ENCODE measurements around the gene GRID1.

The GRID1 gene

DNA sequence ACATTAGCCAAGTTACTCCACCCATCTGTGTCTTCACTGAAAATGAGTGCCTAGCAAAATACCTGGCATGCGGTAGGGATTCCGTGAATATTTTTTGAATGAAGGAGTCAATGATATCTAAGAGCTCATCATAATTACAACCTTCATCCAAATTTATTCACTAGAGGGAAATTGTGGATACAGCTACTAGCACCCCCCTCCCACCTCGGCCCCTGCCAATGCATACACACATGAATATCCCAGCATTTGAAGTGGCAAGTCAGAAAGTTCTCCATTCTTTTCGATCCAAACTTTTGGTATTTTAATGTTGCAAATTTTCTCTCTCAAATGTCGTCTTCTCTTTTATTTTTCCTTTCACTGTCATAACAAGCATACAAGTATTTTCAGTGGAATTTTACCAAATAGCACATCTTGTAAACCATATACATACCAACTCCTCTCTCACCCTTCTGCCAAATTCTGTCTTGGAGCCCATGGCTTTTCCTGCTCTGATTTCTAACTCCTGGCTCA lies 164.3 kb downstream of the GRID1 start:
- no peak for DNase-seq

DNA sequence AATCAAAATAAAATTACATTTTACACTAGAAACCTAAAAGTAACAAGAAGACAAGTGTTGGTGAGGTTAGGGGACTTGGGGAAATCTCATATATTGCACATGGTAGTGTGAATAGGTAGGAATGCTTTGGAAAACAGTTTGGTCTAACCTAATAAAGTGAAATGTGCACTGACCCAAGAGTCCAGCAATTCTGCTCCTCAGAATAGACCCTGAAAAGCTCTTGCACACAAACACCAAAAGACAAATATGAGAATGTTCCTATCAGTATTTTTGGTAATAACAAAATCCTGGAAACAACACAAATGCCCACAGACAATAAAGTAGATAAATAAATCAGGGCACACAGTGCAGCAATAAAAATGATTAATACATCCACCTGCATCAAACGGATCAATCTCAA lies 165.7 kb downstream of the GRID1 start:
- DNase-seq = no peak

DNA sequence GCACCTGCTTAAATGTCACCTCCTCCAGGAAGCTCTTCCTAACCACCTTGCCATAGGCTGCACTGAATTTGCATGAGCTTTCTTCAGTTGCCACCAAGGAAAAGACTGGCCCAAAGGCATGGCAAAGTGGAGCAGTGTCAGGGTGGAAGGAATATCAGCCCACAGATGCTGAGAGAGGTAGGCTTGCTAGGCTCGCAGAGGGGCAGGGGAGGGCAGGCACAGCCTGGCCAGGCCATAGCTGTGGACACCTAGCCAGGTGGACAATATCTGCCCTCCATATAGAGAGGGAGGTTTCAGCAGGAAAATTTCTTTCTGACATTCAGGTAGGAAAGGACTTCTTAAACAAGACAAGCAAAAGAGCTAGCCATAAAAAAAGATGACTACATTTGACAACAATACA lies 166.3 kb downstream of the GRID1 start:
- no peak for DNase-seq

DNA sequence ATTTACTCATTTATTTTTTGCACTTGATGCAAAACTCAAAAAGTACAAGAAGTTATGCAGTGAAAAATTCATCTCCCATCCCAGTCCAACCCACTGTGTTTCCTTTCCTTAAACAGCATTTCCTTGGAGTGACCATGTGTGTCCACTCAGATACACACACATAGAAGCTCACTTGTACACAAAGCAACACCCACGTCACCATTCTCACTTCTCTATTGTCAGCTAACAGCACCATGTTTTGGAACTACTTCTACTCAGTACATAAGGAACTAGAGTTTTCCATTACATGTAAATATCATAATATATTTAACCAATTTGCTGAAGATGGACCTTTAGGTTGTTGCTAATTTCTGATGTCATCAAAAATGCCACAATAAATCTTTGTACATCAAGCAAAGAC lies 167.6 kb downstream of the GRID1 start:
- no peak for DNase-seq

DNA sequence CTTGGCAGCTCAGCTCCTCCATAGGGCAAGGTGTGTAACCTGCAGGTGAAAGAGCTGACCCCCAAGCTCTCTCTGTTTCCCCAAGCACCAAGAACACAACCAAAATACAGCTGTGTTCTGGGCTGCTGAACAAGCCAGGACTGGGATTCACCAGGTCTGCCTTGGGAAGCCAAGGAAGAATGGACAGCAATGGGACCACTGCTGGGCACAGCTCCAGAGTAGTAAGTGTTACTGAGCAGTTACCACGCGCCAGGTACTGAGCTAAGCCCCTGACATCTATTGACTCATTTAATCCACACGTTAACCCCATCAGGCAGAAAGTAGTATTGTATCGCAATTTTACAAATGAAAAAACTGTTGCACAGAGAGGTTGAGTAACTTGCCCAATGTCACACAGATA lies 168.3 kb downstream of the GRID1 start:
- no peak for DNase-seq

DNA sequence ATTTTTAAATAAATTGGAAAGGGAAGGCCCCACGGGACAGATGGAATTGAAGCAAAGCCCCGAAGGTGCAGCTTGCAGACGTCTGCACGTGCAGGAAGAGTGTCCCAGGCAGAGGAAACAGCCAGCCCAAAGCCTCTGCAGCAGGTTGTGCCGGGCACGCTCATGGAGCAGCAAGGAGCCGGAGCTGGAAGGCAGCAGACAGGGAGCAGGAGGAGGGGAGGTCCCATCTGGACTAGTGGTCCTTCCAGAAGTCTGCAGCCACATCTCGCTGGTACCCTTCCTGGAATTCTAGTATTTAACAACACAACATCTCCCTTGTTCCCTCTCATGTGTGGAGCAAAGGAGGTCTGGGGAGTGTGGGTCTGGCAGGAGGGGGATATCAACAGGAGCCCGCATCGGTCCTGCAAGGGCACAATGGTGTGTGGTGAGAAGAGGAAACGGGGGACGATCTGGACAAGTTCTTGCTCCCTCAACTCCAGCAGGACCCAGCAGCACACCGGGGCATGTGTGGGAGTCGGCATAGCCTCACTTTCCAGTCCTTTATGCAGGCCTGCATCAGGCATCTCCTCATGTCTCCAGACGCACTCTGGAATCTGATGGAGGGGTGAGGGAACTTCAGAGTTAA lies 169.3 kb downstream of the GRID1 start:
- DNase-seq = no peak

DNA sequence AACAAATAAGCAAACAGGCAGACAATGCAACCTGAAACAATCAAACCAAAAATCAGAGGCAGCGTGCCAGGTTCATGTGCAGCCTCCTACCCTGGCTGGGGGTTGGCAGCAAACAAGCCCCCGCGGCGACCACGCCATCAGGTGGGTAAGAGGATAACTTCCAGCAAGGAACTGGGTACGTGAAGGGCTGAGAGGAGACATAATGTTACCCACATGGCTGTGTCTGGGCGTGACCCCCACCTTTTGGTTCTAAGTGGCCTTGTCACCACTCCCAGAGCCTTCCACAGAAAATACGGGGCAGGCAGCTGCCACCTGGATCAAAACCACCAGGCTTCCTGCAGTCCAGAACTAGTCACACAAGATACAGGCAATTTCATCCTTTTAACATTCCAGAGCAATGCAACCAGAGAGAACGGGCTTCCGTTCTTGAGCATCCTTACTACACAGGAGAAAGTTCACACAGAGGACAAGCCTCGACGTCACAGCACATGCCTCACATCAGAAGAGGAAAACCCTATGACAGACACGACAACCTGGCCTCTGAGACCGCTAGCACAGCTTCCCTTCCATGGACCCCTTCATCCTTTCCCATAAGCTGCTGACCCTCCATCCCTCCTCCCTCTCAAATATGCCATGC lies 171.0 kb downstream of the GRID1 start:
- DNase-seq = no peak

DNA sequence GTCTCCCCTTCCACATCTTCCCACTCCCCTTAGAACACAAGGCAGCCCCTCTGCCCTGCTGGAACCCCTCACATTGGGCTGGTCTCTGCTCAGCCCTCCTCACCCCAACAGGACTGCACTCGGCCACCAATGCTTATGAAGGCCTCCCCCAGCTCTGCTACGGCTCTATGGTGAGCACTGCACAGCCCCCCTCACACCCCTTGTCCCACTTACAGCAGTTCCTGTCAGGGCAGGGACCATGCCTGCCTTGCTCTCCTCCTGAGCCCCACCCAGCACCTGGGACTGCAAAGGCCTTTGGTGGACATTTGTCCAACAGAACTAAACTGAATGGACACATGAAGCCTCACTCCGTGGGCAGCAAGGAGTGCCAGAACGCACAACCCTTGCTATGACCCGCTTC lies 171.9 kb downstream of the GRID1 start:
- DNase-seq = no peak

DNA sequence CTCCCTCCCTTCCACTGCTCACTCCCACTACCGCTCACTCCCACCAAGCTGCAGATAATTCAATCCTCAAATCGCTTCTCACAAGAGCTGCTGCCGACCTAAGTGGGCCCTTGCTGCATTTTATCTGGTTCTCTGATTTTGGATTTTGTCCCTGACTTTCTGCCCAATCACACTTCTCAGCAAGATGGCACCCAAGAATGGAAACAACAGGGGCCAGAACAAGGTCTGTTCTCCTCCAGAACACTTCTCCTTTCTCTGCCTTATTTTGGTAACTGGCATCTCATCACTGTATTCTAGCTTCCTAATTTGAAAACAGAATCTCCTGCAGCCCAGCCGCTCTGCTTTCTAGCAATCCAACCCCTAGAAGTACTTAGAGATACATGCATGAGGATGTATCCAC lies 172.8 kb downstream of the GRID1 start:
- DNase-seq = no peak

DNA sequence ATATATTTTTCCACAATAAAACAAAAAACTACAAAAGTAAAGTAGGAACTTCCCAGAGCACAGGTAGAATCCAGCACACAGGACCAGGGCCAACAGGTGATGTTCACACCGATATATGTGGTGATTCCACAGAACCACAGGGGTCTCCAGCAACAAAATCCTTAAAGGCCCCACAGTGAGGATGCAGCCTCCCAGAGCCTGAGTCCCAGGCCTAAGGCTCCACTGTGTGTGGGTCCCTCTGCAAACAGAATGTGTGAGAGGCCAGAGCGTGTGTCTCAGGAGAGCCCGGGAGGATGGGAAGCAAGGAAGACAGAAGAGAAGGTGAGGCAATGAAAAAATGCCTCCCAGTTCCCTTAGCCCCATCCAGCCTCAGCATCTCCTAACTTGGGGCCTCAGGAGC lies 173.9 kb downstream of the GRID1 start:
- no peak for DNase-seq

DNA sequence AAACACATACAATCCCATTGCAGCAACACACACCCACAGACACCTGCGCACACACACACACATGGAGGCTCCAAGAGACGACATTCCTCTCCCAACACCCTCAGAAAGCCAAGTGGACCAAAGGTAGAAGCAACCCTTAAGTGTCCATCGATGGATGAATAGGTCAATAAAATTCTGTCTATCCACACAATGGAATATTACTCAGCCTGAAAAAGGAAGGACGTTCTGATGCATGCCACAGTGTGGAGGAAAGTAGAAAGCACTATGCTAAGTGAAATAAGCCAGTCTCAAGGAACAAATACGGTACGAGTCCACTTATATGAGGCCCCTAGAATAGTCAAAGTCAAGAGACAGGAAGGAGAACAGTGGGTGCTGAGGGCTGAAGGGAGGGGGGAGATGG lies 174.4 kb downstream of the GRID1 start:
- no peak for DNase-seq

DNA sequence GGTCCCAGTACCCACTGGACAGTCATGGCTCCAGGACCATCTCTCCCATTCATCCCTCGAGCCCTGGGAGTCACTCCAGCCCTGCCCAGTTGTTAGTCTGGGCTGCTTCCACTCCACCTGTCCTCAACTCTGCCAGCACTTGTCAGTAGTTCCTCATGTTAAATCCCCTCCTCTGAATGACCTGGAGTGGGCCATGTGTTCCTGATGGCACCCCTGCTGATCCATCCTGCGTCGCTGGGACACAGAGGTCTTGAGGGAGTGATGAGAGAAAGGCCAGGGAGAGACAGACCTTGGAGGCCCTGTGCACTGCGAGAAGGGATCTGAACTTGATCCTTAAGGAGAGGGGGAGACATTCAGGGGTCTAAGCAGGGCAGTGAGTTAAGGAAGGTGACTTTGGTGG lies 174.9 kb downstream of the GRID1 start:
- DNase-seq = no peak

DNA sequence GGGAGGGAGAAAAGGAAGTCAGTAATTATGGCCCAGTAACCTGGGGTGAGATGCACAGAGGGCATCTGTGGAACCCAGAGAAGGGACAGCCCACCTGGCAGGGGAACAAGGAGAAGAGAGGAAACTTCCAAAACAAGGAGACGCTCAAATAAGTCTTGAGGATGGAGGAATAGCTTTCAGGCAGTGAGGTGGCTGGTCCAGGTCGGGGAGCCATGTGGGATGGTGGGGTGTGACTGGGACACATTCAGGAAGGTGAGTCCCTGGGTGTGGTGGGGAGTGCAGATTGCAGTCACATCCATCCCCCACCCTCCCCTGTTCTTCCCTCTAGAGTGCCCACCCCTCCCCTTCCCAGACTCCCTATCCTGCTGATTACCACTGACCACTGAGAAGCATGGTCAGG lies 175.4 kb downstream of the GRID1 start:
- DNase-seq = no peak

DNA sequence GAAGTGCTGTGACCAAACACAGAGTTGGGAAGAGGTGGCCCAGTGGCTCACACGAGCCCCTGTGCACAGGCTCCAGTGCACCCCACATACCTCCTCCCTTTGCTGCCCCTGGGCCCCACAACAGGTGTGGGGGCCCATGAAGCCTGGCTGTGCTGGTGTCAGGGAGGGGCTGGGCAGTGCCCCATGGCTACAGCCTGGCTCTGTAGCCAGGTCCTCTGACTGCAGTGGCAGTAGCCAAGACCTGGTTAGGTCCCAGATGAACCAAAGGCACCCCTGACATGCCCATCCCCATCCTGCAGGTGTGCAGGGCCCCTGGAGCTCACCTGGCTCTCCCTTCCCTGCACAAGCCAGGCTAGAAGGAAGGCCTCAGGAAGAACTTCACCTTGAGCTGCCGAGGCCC lies 176.3 kb downstream of the GRID1 start:
- no peak for DNase-seq

DNA sequence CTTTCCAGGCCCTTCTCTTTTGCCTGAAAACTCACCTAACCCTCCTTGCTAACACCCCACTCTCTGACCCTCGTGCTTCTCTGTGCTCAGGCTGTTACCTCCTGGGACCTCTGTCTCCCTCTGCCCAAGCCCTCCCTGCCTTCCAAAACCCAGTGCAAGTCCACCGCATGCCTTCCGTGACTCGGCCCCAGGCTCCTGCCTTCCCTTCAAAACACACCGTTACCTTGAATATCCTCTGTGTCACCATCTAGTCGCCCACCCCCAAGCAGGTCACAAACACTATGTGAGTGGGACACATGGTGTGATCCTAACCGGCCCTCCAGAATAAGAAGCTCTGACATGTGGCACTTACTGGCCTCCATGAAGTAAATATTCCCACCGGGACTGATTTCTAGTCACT lies 176.7 kb downstream of the GRID1 start:
- DNase-seq = no peak

DNA sequence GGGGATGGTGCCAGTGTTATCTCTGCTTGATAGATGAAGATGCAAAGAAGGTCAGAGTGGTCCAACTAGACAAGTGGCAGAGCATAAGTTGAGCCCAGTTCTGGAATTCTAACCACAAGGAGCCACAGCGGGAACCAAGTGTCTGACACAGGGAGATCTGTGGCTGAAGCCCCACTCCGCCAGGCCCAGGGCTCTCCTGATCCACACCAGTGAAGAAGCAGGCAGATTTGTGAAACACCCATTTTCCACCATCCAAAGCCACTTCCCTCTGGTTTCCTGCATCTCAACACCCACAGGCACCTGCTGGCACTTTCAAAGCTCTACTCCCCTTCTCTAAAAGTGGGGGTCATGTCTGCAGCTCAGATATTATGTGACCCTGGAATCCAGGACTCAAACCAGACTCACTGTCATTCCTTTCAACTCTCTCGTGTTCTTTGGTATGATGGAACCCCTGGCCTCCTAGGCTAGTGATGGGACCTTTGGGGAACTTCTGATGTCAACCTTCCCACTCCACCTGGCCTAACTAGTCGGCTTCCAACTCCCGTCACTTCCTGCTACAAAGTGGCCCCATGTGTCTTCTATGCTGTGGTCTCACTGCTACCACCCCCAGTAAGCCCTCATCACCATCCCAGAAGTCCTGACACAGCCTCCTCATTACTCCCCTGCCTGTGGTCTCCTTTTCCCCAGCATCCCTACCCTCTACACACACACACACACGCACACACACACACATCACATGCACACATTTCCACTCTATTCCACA lies 177.6 kb downstream of the GRID1 start:
- DNase-seq = no peak

DNA sequence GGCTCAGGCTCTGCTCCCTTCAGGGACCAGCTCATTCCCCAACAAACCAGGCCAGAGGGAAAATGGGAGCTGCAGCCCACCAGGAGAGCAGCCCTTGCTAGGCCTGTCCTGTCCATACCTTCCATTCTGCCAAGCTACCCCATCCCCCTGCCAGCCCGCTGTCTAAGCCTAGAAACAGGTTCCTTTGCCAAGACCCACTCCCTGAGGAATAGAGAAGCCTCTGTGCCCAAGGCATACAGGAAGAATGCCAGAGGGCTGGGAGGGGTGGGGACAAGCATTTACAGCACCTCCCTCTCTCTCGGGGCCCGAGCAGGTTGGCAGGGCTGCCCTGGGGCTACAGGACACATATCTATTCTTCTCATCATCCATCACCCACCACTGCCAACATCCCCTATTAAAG lies 178.3 kb downstream of the GRID1 start:
- DNase-seq = no peak

DNA sequence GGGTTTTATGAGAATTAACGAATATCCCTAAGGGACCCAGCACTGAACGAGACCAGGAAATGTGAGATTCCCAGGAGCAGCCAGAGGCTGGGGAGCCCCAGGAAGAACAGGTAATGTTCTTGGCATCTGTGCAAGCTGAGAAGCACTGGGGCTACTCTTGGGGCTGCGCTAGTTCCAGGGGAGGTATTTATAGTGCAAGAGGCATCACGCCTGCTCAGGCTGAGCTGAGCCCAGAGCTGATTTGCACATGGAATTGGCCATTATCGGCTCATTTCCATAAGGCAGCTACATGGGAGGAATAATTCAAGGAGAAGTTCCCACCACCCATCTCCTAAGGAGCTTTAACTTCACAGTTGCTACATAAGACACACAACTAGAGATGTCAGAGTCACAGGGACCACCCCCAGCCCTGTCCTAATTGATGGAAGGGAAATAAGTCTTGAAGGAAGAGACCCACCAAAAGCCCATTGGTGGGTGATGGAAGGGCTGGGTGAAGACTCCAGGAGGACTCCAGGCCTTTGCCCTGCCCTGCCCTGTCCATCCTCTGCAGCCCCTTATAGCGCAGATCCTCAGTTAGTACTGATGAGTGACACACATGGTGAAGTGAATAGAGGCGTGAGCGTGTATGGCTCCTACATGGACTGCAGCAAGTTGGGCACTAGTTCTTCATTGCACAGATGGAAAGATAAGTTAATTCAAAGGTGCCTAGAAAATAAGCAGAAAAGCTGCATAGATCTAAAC lies 178.9 kb downstream of the GRID1 start:
- DNase-seq = peak in 1 of 2 experiments; percentile 35

DNA sequence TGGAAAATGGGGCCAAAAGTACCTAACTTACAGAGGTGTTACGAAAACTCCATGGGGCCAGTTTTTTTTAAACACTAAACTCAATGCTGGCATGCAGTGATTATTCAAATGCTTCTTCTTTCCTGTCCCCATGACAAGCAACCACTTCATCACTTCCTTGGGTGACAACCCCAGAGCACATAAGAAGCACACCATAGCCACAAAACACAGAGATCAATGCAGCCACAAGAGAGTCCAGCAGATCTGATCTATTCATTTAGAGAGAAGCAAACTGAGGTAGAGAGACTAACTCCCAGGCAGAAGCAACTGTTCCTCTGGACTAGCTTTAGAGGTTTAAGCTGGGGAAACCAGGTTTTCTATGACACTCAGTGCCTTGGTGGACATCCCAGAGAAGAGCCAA lies 180.0 kb downstream of the GRID1 start:
- DNase-seq = no peak

DNA sequence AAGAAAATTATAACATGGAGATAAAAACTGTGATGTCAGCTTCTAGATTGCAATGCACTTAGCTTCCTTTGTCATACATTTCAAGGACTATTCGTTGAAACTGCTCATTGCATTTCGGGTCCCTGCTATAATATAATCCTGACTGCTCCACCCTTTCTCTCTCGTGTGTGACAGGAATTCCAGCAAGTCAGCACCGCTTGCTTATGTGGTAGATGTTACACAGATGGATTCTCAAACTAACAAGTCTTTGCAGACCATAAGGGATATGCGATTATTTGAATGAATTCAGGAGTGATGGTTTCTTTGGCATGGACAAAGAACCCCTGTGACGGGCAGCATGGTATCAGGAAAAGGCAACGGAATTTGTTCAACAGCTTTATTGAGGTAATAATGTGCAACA lies 184.0 kb downstream of the GRID1 start:
- no peak for DNase-seq

DNA sequence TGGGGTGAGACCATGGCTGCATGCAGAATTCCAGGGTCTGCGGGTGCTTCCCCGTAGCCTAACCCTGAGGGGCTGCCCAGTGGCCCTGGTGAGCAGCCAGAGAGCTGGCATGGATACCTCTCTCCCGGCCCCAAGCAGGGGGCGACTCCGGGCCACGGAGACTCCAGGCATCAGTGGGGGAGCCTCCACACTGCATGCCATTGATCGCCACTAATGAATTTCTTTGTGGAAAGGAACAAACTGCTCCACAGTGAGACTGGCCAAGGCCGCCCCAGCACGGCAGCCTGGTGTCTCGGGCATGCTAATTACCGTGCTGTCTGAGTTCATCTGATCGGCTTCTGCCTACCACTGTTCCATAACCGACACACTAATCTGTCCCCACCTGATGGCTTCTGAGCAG lies 184.4 kb downstream of the GRID1 start:
- DNase-seq = no peak

DNA sequence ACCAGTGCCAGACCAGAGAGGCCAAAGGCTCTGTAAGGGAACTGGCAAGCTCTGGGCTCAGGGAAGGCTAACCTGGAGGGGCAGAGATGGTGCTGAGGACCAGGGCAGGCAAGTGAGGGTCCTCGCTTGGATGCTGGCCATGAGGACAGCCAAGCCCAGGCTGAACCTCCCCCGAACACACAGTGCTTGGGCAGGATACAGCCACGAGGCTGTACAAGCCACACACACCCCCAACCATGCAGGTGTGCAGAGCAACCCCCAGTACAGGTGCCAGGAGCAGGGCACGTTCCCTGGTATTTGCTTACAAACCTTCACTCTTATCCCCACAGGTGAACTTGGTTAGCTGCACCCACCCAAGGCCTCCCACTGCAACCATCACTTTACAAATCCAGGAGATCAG lies 185.7 kb downstream of the GRID1 start:
- DNase-seq = no peak

DNA sequence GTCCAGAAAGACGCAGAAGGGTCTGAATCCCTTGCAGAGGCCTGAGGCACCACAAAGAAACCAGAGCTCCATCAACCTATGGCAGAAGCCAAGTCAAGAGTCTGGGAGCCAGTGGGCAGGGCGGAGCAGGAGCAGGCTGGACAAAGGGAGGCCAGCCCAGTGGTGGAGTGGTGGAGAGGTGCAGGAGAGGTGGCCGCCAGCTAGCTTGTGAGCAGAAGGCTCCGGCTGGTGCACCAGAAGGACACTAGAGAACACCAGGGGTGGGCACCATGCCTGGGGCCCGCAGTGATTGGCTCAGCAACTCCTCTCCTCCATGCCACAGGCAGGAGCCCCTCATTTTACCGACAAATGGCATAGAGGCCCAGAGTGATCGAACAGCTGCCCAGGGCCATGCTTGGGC lies 186.6 kb downstream of the GRID1 start:
- DNase-seq = no peak

DNA sequence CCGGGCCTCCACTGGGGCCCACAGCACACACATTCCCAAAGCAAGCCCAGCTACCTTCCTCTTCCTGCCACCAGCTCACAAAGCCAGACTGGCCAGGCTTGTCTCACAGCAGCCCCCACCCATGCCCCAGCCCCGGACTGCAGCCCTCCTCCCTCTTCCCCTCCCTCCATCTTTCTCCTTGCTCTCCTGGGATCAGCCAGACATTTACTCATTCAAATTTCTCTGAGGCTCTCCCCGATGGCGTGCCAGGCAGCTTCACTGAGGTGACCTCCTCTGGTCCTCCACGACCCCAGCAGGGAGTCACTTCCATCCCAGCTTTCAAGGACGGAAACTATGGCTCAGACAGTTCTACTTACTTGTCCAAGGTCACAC lies 187.5 kb downstream of the GRID1 start:
- DNase-seq = peak; percentile 29 to 65
